SHP77 (cell line): ENCODE results near the gene UCHL5.
"Not testable (repeated sequence)": the region's sequence is repeated elsewhere in the genome, so short reads cannot be mapped to it uniquely, and the experiment has no call there.

Source experiments
- DNase-seq, 2 experiments: peaks; one replicate each; lab custom pipeline; 2025; lab: John Stamatoyannopoulos, UW

The UCHL5 gene

GRCh38 chr1:193011406-193011805 lies 47.8 kb downstream of the UCHL5 start:
- no peak for DNase-seq

GRCh38 chr1:193009501-193009900 lies 49.7 kb downstream of the UCHL5 start:
- DNase-seq: no peak

GRCh38 chr1:193005785-193006184 lies 53.4 kb downstream of the UCHL5 start:
- DNase-seq: no peak

- DNase-seq: no peak
These were observed 60.6 kb downstream of the UCHL5 start for GRCh38 chr1:192998536-192998935.

- no peak for DNase-seq
These were observed 65.0 kb downstream of the UCHL5 start for GRCh38 chr1:192994141-192994540.

GRCh38 chr1:192993426-192994085 lies 65.6 kb downstream of the UCHL5 start:
- no peak for DNase-seq

- DNase-seq: not testable (repeated sequence)
These were observed 72.3 kb downstream of the UCHL5 start for GRCh38 chr1:192986748-192987334.

- no peak for DNase-seq
These were observed 72.9 kb downstream of the UCHL5 start for GRCh38 chr1:192986110-192986747.

GRCh38 chr1:192984080-192984479 lies 75.1 kb downstream of the UCHL5 start:
- no peak for DNase-seq

- DNase-seq: no peak
These were observed 75.7 kb downstream of the UCHL5 start for GRCh38 chr1:192983349-192983980.

GRCh38 chr1:192980856-192981255 lies 78.3 kb downstream of the UCHL5 start:
- no peak for DNase-seq

- DNase-seq: not testable (repeated sequence)
These were observed 78.8 kb downstream of the UCHL5 start for GRCh38 chr1:192980334-192980733.

GRCh38 chr1:192979542-192979941 lies 79.6 kb downstream of the UCHL5 start:
- DNase-seq: no peak

GRCh38 chr1:192978195-192978710 lies 80.9 kb downstream of the UCHL5 start:
- DNase-seq: no peak

GRCh38 chr1:192977089-192977706 lies 82.0 kb downstream of the UCHL5 start:
- DNase-seq: peak; percentile 84 to 85

GRCh38 chr1:192976576-192976975 lies 82.6 kb downstream of the UCHL5 start:
- DNase-seq: no peak

- no peak for DNase-seq
These were observed 84.5 kb downstream of the UCHL5 start for GRCh38 chr1:192974701-192975100.

- no peak for DNase-seq
These were observed 85.2 kb downstream of the UCHL5 start for GRCh38 chr1:192973988-192974387.

- DNase-seq: no peak
These were observed 86.0 kb downstream of the UCHL5 start for GRCh38 chr1:192973202-192973601.

- no peak for DNase-seq
These were observed 90.1 kb downstream of the UCHL5 start for GRCh38 chr1:192969091-192969490.

- DNase-seq: no peak
These were observed 90.8 kb downstream of the UCHL5 start for GRCh38 chr1:192968323-192968722.

GRCh38 chr1:192967901-192968300 lies 91.3 kb downstream of the UCHL5 start:
- no peak for DNase-seq
